Kasumi-1 (cell line): Measurements from ENCODE around the gene SGK1.
"Not testable (repeated sequence)": the region's sequence is repeated elsewhere in the genome, so short reads cannot be mapped to it uniquely, and the experiment has no call there.

Experiments used
- DNase-seq, 2 experiments: peaks; one replicate each; lab custom pipeline; 2025; lab: John Stamatoyannopoulos, UW

The SGK1 gene

DNA sequence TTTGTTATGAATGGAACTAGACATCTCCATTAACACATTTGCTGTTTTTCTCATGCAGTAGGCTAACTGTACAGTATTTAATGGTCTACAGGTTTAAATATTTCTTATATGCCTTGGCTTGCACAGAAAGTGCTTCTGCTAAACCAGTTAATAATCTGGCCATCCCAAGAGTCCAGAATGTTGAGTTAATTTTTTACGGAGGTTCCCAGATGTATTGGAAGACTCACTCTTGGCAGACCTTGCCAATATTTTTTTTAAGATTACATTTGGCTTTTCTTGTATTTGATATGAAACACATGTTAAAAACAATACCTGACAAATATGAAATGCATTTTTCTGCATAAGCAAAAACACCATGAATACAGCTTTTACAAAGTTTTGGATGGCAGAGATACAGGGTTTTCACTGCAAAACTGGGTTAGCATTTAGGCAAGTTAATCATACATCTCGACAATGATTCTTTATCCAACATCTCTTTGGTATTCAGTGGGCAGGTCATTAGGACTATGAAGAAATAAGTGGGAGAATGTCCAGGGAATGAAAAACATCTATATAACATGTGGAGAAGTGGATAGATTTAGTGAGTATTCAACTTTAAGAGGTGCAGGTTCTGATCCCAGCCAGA is 94.0 kb downstream of the SGK1 start:
- no peak for DNase-seq

- DNase-seq, result no peak
Measured at GRCh38 chr6:134221250-134221649, 96.7 kb downstream of the SGK1 start.

- no peak for DNase-seq
Measured at GRCh38 chr6:134217798-134218140, 100.1 kb downstream of the SGK1 start.

DNA sequence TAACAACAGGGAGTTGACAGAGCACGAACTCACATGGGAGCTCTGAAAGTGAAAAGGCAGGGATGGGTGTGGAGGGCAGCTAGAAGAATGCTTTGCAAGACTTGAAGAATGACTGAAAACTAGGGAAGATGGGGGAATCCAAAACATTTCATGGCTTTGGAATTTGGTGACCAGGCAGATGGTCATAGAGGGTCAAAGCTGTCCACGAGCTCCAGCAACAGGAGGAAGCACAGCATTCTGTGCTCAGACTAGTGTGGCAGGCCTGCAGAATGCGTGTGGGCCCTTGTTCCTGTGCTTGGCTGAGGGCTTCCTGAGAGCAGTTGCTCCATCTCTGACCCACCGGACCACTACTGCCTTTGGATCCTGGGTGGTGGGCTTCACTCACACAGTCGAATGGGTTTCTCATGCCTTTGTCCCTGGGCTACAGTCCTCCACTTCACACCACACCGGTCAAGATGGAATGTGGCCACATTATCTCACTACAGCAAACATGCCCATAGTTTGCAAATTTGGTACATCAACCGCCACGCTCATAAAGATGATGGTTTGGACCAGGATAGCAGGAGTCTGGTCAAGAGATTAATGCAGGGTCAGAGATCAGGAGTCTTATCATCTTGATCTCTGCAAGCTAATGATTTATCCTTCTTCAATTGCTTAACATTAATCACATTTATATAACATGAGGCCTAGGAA is 100.7 kb downstream of the SGK1 start:
- no peak for DNase-seq

DNA sequence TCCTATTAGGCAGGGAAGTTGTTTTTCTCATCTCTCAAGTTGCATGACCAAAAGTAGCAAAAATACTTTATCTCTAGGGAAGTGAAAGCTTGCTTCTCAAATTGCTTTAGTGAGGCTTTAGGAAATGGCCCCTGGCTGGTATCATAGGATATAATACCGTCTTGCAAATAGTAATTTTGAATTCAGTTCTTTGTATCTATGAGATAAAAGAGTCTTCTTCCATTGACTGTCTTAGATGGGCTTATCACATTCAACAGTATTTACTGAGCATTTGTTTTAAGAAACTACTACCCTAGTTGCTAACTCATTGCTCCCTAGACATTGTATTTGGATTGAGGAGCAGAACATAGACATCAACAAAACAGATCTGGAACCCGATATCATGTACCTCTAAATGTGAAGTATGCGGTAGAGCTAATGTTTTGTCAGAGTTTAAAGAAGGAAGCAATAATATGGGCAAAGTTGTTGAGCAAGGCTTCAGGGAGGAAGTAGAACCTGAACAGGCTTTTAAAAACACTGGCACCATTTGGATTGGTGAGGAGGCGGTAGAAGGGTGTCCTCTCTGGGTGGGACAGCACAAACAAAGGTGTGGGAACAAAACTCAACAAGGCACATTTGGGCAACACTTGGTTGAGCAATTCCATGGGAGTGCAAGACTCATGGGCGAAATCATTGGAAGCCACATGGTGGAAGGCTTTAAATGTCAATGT is 101.5 kb downstream of the SGK1 start:
- peak; percentile 33 to 58 for DNase-seq

- not testable (repeated sequence) for DNase-seq
Measured at GRCh38 chr6:134213410-134213809, 104.5 kb downstream of the SGK1 start.

GRCh38 chr6:134211297-134211696 is 106.6 kb downstream of the SGK1 start:
- DNase-seq, result no peak

DNA sequence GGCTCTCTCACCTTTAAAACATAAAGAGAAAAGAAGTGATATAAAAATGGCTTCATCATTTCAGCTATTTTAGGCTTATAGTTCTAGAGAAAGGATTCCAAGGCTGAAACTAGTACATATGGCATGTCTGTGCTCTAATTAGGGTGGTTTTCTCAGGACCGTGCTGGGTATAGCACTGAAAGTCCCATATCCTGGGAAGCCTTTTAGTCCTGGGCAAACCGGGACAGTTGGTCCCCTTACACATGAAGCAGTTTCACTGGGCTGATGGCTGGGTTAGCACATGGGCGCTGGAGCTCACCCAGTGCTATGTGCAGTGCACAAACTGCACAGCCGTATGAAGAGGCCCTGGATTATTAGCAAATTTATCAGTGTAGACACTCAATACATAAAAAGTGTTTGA is 110.5 kb downstream of the SGK1 start:
- no peak for DNase-seq

DNA sequence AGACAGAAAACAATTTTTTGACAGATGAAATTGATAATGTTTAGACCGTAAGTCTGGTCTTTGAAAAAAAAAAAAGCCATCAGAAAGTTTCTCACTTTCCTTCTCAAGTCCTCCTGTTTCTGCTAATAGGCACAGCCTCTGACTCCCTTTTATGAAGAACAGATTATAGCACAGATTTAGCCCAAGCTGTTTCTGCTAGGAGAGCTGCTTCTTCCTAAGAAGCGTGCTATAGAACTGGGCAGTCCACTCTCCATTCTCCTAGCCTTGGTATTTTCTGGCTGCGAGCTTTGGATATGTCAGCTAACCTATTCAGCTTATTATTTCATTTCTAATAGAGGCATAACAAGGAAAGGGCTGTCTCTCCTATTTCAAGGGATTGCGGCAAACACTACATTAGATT is 112.5 kb downstream of the SGK1 start:
- DNase-seq, result no peak

DNA sequence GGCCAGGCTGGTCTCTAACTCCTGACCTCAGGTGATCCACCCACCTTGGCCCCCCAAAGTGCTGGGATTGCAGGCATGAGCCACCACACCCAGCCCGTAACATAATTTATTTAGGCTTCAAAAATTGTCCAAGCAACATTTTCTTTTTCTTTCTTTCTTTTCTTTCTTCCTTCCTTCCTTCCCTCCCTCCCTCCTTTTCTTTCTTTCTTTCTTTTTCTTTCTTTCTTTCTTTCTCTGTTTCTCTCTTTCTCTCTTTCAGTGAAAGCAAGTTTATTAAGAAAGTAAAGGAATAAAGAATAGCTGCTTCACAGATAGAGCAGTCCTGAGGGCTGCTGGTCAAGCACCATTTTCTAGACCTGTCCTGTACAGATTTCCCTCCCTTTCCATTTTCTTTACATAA is 113.2 kb downstream of the SGK1 start:
- DNase-seq, result not testable (repeated sequence)

- no peak for DNase-seq
Measured at GRCh38 chr6:134204031-134204430, 113.9 kb downstream of the SGK1 start.

GRCh38 chr6:134201716-134202115 is 116.2 kb downstream of the SGK1 start:
- DNase-seq, result peak in 1 of 2 experiments; percentile 8

DNA sequence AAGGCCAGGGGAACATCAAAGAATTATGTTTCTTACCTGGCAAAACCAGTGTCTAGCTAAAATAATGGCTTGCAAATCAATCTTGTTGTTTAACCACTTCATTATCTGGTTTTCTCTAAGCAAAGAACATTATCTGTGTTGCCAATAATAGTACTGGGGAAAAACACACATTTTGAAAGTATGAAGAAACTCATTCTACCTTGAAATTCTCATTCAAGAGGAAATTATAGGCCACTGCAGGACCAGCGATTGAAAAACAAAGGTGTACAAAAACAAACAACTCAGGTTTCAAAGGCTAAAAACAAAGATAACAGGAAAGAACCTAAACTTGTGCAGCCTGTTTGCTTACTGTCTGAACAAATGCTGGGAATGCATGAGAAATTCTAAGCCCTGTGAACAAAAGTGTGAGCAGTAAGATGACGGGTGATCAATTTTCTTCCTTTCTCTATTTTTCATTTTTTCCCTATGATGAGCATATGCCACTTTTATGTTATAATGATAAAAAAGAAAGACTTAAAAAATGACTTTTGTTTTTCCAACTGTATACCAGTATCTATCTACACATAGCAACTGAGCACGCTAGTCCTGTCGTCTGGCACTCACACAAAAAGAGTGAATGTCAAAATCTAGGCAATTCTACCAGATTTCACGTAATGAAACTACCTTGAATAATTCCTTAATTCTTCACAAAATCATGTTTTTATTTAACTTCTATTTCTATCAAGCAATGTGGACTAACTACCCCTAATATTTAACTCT is 117.9 kb downstream of the SGK1 start:
- no peak for DNase-seq

DNA sequence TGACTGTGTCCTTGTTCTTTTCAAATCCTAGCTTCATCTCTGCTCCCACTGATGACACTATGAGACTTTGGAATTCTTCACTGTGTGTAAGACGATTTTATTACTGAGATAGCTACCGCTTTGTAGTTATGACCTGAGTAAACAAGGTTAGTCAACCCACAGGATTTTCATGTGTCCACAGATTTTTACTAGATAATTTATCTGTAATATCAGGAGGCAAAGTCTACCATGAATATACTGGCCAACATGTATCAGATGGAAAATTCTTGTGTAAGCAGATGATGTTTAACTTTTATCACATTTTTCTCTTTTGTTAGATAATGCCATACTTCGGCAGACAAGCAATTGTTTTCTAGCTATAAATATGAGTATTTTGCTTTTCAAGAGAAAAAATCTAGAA is 119.8 kb downstream of the SGK1 start:
- DNase-seq, result no peak

- not testable (repeated sequence) for DNase-seq
Measured at GRCh38 chr6:134197685-134198084, 120.2 kb downstream of the SGK1 start.

- DNase-seq, result no peak
Measured at GRCh38 chr6:134196568-134197193, 121.2 kb downstream of the SGK1 start.

DNA sequence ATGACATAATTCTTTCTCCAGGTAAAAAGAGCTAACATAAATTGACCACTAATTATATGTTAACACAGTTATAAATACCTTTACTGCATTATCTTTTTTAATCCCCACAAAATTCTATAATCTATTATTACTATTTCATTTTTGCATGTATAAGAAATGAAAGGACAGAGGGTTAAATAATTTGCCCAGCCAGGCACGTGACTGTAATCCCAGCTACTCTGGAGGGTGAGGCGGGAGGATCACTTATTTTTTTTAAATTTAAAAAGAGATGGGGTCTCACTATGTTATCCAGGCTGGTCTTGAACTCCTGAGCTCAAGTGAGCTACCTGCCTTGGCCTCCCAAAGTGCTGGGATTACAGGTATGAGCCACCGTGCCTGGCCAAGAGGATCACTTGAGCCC is 121.9 kb downstream of the SGK1 start:
- DNase-seq, result no peak

GRCh38 chr6:134195164-134195906 is 122.6 kb downstream of the SGK1 start:
- no peak for DNase-seq

GRCh38 chr6:134193536-134194498 is 124.1 kb downstream of the SGK1 start:
- DNase-seq, result no peak

DNA sequence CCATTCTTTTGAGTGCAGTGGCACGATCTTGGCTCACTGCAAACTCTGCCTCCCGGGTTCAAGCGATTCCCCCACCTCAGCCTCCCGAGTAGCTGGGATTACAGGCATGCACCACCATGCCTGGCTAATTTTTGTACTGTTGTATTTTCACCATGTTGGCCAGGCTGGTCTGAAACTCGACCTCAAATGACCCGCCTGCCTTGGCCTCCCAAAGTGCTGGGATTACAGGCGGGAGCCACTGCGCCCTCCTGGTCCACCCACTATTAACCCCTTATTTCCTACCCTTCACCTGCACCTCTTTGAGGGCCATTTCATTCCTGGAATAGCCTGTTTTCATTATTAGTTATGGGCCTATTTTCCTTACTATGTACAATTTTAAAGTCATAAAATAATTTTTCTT is 125.3 kb downstream of the SGK1 start:
- DNase-seq, result not testable (repeated sequence)
